HG03565 (cell line): Measurements from ENCODE around the gene MLC1.

ENCODE experiments used
- ATAC-seq: cut with Tn5 transposase; IDR thresholded peaks from one replicate; pipeline ENCODE4 v1.9.1; 2021; ENCODE audit warnings: mild to moderate bottlenecking, moderate library complexity; ENCODE audit not compliant: unreplicated experiment

MLC1 gene

DNA sequence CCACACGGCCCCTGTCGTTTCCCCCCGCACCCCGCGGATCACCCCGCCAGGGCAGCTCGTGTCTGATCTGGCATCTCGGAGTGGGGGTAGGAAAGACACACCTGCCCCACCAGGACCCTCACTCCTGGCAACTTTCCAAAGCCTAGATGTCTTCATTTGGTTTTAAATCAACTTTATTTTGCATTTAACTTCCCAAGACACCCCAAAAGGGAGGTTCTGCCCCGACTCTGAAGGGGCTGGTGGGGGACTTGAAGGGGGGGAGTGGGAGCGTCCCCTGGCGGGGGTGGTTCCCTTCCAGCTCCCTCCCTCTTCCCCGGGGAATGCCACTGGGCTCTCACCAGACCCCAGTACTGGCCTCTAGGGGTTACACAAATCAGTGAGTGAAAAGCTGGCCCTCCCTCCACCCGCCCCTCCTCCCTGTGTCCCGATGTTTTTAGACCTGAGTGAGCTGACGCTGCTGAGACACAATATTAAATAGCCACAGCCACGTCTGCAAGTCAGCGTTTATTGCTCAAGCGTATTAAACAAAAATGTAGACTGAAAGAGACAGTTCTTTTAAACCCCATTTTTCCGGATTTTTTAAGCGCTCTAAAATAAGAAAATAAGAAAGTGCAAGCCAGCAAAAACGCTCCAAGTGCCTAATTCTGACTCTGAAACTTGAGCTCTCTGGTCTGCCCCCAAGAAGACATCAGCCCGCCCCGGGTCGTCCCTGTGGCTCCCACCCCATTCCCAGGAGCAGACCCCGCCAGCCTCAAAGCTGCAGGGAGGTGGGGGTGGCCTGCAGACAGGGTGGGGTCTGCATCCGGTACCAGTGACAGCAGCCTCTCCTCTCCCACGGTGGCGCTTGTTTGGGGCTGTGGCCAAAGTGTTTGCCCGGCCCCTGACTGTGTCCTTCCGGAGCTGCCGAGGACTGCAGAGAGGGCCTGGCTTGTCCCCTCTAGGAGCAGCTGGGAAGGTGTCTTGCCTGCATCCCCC, 26.0 kb downstream of the MLC1 start:
- no peak for ATAC-seq

GRCh38 chr22:50058061-50058905, 26.9 kb downstream of the MLC1 start, which contains the start of gene TTLL8:
TSS of gene TTLL8 (minus strand) at chr22:50058298.
- no peak for ATAC-seq

GRCh38 chr22:50057278-50058060, 27.8 kb downstream of the MLC1 start:
- no peak for ATAC-seq

DNA sequence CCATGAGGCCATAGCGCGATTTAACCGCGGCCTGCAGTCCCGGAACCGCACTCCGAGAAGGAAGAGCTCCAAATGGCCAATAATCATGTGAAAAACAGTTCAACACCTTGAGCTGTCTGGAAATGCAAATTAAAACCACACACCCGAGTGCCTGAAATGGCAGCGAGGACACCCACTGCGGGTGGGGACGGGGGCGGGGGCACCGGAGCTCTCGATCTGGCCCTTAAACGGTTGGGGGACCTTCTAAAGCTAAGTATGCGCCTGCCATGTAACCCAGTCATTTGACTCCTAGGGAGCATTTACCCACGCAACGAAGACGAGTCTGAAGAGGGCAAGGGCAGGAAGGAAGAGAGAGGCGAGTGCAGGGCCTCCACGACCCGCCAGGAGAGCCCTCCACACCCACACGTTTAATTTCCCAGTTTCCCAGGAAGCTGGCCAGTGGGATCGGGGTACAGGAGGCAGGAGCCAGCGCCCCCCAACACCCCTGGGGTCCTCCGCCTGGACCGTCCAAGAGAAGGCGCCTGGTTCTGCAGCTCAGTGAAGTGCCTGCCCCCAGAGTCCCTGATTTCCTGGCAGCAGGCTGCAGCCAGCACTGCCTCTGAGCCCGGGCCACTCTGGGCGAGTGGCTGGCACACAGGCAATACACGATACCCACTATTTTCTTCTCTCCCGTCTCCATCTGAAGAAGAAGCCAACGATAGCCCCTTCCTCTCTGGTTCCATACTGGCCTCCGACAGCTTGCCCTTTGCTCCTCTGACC, 28.8 kb downstream of the MLC1 start:
- no peak for ATAC-seq

DNA sequence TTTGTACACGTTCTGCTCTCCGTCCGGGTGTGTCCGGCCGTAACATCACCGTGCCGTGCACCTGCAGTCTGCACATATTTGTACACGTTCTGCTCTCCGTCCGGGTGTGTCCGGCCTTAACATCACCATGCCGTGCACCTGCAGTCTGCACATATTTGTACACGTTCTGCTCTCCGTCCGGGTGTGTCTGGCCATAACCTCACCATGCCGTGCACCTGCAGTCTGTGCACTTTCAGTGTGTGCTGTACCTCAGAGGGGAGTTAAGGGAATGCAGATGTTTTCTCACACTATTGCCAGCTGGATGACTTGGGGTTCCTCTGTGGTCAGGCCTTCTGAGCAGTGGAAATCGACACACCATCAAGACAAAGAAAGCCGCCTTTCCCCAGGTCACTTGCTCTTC, 31.4 kb downstream of the MLC1 start:
- no peak for ATAC-seq

- no peak for ATAC-seq
These were observed 33.3 kb downstream of the MLC1 start for GRCh38 chr22:50051930-50052329.

DNA sequence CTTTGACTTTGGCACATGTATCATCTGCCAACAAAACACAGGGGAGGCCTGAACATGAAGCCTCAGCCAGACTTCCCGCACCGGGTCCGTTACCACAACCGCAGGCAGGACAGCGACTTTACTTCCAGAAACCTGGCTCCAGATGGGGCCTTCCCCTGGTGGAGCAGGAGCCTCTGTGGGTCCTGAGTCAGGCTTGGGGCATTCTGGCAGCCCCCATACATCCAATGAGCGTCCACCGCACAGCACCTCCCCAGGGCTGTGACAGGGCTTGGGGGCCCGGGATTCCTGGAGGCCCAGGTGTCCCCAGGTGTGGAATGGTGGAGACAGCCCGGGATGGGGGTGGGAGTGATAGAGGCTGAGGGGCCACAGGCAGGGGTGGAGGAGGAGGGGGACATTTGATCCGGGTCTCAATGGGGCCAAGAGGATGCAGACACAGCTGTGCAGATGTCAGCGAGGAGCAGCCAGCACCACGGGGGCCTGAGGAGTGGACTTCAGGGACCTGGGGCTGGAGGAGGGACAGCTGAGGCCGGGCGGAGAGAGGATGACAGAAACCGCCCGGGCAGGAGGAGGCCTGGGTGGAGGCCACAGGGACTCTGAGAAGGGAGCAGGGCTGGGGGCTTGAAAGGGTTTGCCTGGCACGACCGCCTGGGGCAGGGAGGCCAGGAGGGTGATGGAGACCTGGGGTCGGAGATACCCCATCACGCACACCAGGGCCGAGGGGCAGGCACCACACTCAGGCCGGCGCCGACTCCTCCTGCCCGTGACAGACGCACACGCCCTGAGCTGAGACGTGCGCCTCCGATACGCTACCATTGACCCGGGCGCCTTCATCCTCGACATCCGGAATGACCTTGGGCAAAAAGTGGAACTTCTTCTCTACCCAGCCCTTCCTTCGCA, 35.7 kb downstream of the MLC1 start:
- no peak for ATAC-seq

GRCh38 chr22:50048836-50049235, 36.4 kb downstream of the MLC1 start:
- ATAC-seq: no peak

- no peak for ATAC-seq
These were observed 37.0 kb downstream of the MLC1 start for GRCh38 chr22:50048061-50048765.

DNA sequence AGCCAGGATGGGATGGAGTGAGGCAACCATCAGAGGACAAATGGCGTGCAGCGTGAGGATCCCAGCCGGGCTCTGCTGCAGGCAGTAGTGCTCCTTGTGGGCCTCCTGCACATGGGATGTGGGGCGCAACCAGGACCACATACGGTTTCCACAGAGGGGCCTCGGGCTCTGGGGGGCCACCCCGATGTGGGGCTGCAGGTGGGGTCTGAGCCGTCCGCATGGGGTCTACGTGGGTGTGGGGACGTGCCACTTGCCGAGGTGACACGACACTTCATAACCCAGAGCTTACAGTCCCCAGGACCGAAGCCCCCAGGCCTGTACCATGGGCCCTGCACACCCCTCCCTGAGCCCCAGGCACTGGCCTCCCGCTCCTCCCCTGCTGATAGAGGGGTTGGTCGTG, 37.9 kb downstream of the MLC1 start:
- ATAC-seq: no peak

DNA sequence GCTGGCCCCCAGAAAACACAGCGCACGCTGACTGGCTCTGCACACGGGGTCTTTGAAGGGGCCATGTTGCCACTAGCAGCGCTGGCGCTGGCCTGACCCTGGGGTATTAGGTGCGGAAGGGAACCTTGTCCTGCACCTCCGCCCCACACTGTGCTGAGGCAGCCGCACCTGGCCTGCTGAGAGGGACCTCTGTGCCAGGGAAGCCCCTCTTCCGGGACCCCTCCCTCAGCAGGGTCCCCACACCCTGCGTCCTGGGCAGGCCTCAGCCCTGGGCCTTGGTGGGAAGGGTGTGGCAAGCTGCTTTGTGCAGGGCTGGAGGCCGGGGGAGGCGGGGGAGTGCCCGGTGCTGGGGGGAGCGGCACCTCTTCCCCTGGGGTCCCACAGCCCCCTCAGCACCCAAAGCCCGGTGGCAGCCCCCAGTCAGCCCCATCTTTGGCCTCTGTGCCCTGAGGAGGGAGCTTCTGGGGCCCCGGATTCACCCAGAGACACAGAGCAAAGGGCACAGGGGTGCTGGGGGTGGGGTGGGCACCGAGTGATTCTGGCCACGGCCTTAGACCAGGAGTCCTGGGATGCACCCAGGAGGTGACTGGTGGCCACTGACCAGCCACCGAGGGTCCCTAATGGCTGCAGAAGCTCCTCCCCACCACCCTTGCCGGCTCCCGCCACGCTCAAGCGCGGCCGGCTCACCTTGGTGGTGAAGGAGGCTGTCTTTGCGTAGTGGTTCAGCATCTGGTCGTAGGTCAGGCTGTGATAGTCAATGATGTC, 38.6 kb downstream of the MLC1 start:
- no peak for ATAC-seq

- ATAC-seq: no peak
These were observed 39.2 kb downstream of the MLC1 start for GRCh38 chr22:50046019-50046415.

GRCh38 chr22:50045211-50046018, 39.8 kb downstream of the MLC1 start:
- ATAC-seq: no peak

- ATAC-seq: no peak
These were observed 40.6 kb downstream of the MLC1 start for GRCh38 chr22:50044485-50045118.

DNA sequence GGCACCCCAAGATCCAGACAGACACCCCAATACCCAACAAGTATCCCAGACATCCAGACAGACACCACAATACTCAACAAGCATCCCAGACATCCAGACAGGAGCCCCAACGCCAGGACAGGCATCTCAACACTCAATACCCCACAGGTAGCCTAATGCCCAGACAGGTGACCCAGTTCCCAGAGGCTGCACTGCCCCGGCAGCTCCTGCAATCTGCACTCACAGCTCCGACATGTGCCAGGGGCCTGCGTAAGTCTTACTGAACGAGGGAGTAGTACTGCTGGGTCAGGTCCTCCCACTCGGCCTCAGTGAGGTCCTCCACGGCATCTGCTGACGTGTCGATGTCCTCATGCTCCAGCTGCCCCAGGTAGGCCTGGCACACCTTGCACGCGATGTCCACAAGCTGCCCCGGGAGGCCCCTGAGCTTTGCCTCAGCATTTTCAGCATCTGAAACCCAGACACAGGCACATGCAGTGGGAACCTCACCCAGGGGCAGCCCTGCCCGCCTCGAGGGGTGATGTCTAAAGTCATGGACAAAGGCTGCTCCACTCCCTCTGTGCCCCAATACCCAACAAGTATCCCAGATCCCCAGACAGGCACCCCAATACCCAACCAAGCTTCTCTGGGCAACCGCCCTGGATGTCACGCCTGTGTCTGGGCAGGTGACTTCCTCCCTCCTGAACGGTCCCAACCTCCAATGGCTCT, 43.7 kb downstream of the MLC1 start:
- ATAC-seq: no peak

- ATAC-seq: no peak
These were observed 44.5 kb downstream of the MLC1 start for GRCh38 chr22:50040717-50041116.
